GM12874 (cell line): ENCODE results near the gene CACNG4.

Experiments used
- CTCF ChIP-seq: IDR thresholded peaks from 2 replicates; pipeline ENCODE4 v1.5.1; 2011; ENCODE audit warnings: low read depth, mild to moderate bottlenecking, control low read depth, low read length, moderate library complexity; ENCODE audit not compliant: insufficient read depth

The CACNG4 gene

GRCh38 chr17:66950886-66951604, 13.5 kb upstream of the CACNG4 start:
- no peak for TF ChIP-seq CTCF

GRCh38 chr17:66951605-66951953, 12.9 kb upstream of the CACNG4 start:
- TF ChIP-seq CTCF = no peak

- TF ChIP-seq CTCF = no peak
Observed at GRCh38 chr17:66952031-66952524, 12.4 kb upstream of the CACNG4 start.

- no peak for TF ChIP-seq CTCF
Observed at GRCh38 chr17:66952681-66953629, 11.6 kb upstream of the CACNG4 start.

- TF ChIP-seq CTCF = no peak
Observed at GRCh38 chr17:66953630-66954020, 10.9 kb upstream of the CACNG4 start.

GRCh38 chr17:66954632-66955031, 9.9 kb upstream of the CACNG4 start:
- TF ChIP-seq CTCF = no peak

- no peak for TF ChIP-seq CTCF
Observed at GRCh38 chr17:66955821-66956220, 8.7 kb upstream of the CACNG4 start.
